GM12878 (cell line): ENCODE results near the gene RAB7B. TPM values are rescaled to one million over a fixed set of nuclear protein-coding genes. Genes with fewer than 3 reads are reported as not detected.

Source experiments
- ATAC-seq: fragments of 200-7000 bp; cut with Tn5 transposase; 3 replicates; pipeline ENCODE4 v1.9.1; 2020; ENCODE audit warnings: mild to moderate bottlenecking, moderate library complexity
- BruUV-seq: library from RNA; stranded (reverse); fragments of 400-500 nt; replicated peaks from 2 replicates; lab custom pipeline; 2021; lab: Mats Ljungman, UMichigan
- CTCF ChIA-PET: fragments of 300-600 bp; sonication (Branson Sonifier 250); formaldehyde crosslinking; extraction: SDS; loops from one replicate; lab custom pipeline; 2021; ENCODE audit warnings: inconsistent platforms; lab: Yijun Ruan, JAX
- POLR2A ChIA-PET: fragments of 350-600 bp; formaldehyde crosslinking; extraction: SDS; loops from one replicate; lab custom pipeline; 2021; ENCODE audit warnings: inconsistent platforms; lab: Charles Lee
- RAD21 ChIA-PET: fragments of 300-600 bp; sonication (Branson Sonifier 250); formaldehyde crosslinking; loops from one replicate; lab custom pipeline; 2023; ENCODE audit warnings: antibody characterized with exemption; ENCODE audit not compliant: unreplicated experiment; lab: Charles Lee
- SMC1A ChIA-PET: fragments of 300-600 bp; sonication (Branson Sonifier 250); formaldehyde crosslinking; loops from one replicate; lab custom pipeline; 2023; ENCODE audit not compliant: unreplicated experiment, uncharacterized antibody; lab: Charles Lee
- DNase-seq: peaks from one replicate; pipeline ENCODE4 v3.0.0-alpha.2; 2011; ENCODE audit warnings: low read depth, low spot score
- FAIRE-seq: peaks from 3 replicates; lab custom pipeline; 2011; peaks lifted over from hg19 to GRCh38; lab: Jason Lieb, UNC
- H2AFZ ChIP-seq: 2 replicates; pipeline ENCODE4 v1.6.0; 2011; ENCODE audit warnings: low read depth, low read length, control low read depth; ENCODE audit not compliant: control insufficient read depth
- H3K27ac ChIP-seq: 2 replicates; pipeline ENCODE4 v1.5.1; 2011; ENCODE audit warnings: control low read depth; ENCODE audit not compliant: control insufficient read depth, insufficient read depth
- H3K27me3 ChIP-seq, 2 experiments: replicated peaks in 1 of 2; 2 replicates each; pipeline versions ENCODE4 v1.6.0 to v1.6.1; 2011; ENCODE audit warnings: low read length in 1 of 2; ENCODE audit not compliant: control insufficient read depth in 2 of 2, insufficient read depth in 2 of 2
- H3K36me3 ChIP-seq, 2 experiments: 2 replicates each; pipeline ENCODE4 v1.5.1; 2011; ENCODE audit warnings: low read length in 1 of 2; ENCODE audit not compliant: control insufficient read depth in 2 of 2, insufficient read depth in 2 of 2
- H3K4me1 ChIP-seq: 2 replicates; pipeline ENCODE4 v1.6.1; 2011; ENCODE audit warnings: mild to moderate bottlenecking, low read length, moderate library complexity, mixed read lengths; ENCODE audit not compliant: control insufficient read depth, insufficient read depth
- H3K4me2 ChIP-seq: 2 replicates; pipeline ENCODE4 v1.6.0; 2011; ENCODE audit warnings: control low read depth; ENCODE audit not compliant: control insufficient read depth, insufficient read depth
- H3K4me3 ChIP-seq: fragments of 200-600 bp; sonication (generic); 2 replicates; pipeline ENCODE4 v1.5.1; 2016
- H3K79me2 ChIP-seq: 2 replicates; pipeline ENCODE4 v1.6.0; 2011; ENCODE audit warnings: low read length; ENCODE audit not compliant: control insufficient read depth, insufficient read depth
- H3K9ac ChIP-seq: 2 replicates; pipeline ENCODE4 v1.8.0; 2011; ENCODE audit warnings: low read length, control low read depth, mixed read lengths; ENCODE audit not compliant: control insufficient read depth, insufficient read depth
- H3K9me3 ChIP-seq: replicated peaks from 3 replicates; pipeline ENCODE4 v1.5.1; 2011; ENCODE audit warnings: mild to moderate bottlenecking, low read length; ENCODE audit not compliant: control insufficient read depth, insufficient read depth
- H4K20me1 ChIP-seq: 2 replicates; pipeline ENCODE4 v1.6.0; 2011; ENCODE audit not compliant: control insufficient read depth, insufficient read depth
- ETV6 ChIP-seq, 2 experiments: fragments of 450-650 bp in 1 of 2; IDR thresholded peaks in 1 of 2; conservative IDR thresholded peaks in 1 of 2; 2 replicates each; pipeline ENCODE4 v1.6.1; 2014; ENCODE audit warnings: antibody characterized with exemption in 1 of 2, borderline replicate concordance in 1 of 2, low read depth in 1 of 2, mild to moderate bottlenecking in 1 of 2, moderate library complexity in 1 of 2
- FOS ChIP-seq: IDR thresholded peaks from 3 replicates; pipeline ENCODE4 v1.6.1; 2011; ENCODE audit warnings: borderline replicate concordance; ENCODE audit not compliant: insufficient read length; ENCODE audit errors: extremely low read depth
- HSF1 ChIP-seq: fragments of 150-350 bp; IDR thresholded peaks from 2 replicates; pipeline ENCODE4 v1.6.1; 2014; ENCODE audit warnings: mild to moderate bottlenecking, low read depth, low read length
- MEF2B ChIP-seq: fragments of 450-650 bp; IDR thresholded peaks from 2 replicates; pipeline ENCODE4 v1.6.1; 2018; ENCODE audit warnings: mild to moderate bottlenecking, moderate library complexity; ENCODE audit not compliant: partially characterized antibody, poor library complexity, severe bottlenecking
- NFYA ChIP-seq: IDR thresholded peaks from 2 replicates; pipeline ENCODE4 v1.6.1; 2011; ENCODE audit warnings: low read depth, mild to moderate bottlenecking, low read length, improper control_type of control experiment, borderline replicate concordance
- RAD51 ChIP-seq: fragments of 450-650 bp; IDR thresholded peaks from 2 replicates; pipeline ENCODE4 v1.6.1; 2016; ENCODE audit warnings: moderate library complexity, mild to moderate bottlenecking, inconsistent platforms
- RELB ChIP-seq: fragments of 450-650 bp; IDR thresholded peaks from 2 replicates; pipeline ENCODE4 v1.6.1; 2017; ENCODE audit warnings: low read depth, mild to moderate bottlenecking, moderate library complexity
- RUNX3 ChIP-seq: IDR thresholded peaks from 2 replicates; pipeline ENCODE4 v1.6.1; 2012; ENCODE audit warnings: low read length, inconsistent platforms
- SMAD5 ChIP-seq: IDR thresholded peaks from 2 replicates; pipeline ENCODE4 v1.6.1; 2016; ENCODE audit warnings: antibody characterized with exemption, low read depth
- USF1 ChIP-seq: IDR thresholded peaks from 2 replicates; pipeline ENCODE4 v1.6.1; 2011; ENCODE audit warnings: borderline replicate concordance, low read depth, mild to moderate bottlenecking, moderate library complexity, mixed read lengths, low read length; ENCODE audit not compliant: insufficient read depth; ENCODE audit errors: extremely low read length
- YY1 ChIP-seq: IDR thresholded peaks from 2 replicates; pipeline ENCODE4 v1.6.1; 2011; ENCODE audit warnings: low read depth, mild to moderate bottlenecking, low read length
- WGBS: methylation state at CpG from one replicate; pipeline ENCODE4 v1.1.6; 2016; ENCODE audit warnings: low lambda C conversion rate; ENCODE audit not compliant: insufficient replicate concordance, insufficient coverage; ENCODE audit errors: missing lambda C conversion rate; 5-methylcytosine and 5-hydroxymethylcytosine counted together
- in situ Hi-C: fragments of 300-500 bp; cut with MboI; formaldehyde crosslinking; loops from 9 replicates; pipeline ENCODE4 v1.14.3; 2018; ENCODE audit warnings: mixed read lengths
- intact Hi-C: fragments of 100-400 bp; cut with micrococcal nuclease; formaldehyde crosslinking; loops from one replicate; pipeline ENCODE4 v1.14.2; 2022; ENCODE audit not compliant: unreplicated experiment
- polyA plus RNA-seq, 11 experiments: library from polyadenylated mRNA; depleted of rRNA in 4 of 11; unstranded in 6 of 11; stranded (reverse) in 5 of 11; fragments of >200 nt; fragmentation: Nextera tagmentation in 4 of 11; fragmentation: Illumina TruSeq in 1 of 11; extraction: Ambion mirVana in 4 of 11; extraction: Trizol in 1 of 11; gene quantifications; 1 replicate in 1 of 11; 2 replicates in 10 of 11; pipeline versions ENCODE4 v1.2.1 to v1.2.3, GENCODE V29; 2011 to 2016; ENCODE audit warnings: inconsistent platforms in 2 of 11, missing spikeins in 2 of 11, low read depth in 1 of 11
- total RNA-seq, 4 experiments: library from RNA; depleted of rRNA in 3 of 4; stranded (reverse); fragments of >200 nt in 3 of 4; fragmentation: Illumina TruSeq in 1 of 4; extraction: Trizol in 1 of 4; gene quantifications; 2 replicates each; pipeline versions ENCODE4 v1.2.1 to v1.2.3, GENCODE V29; 2013 to 2021

RAB7B gene
- total and polyA plus RNA-seq, 10 of the 15 experiments (the other 5 are each of a cell fraction or from before 2014, with no cell fraction given): 0.09 TPM; not detected in 9

- POLR2A ChIA-PET: interaction anchor here (1.1 to 1.2 kb wide), 2 partner anchors 17 to 277 kb away, joined by 3 to 5 read pairs; no protein-coding TSS in a partner anchor
- no peaks in the 10 kb centered on the region for H4K20me1 ChIP-seq
- H2AFZ ChIP-seq: no peak overlapping the region
- peak overlapping the region; percentile 59 for H3K4me2 ChIP-seq
- FAIRE-seq (no peak), ATAC-seq (no peak), DNase-seq (no peak)
- intact Hi-C loops (no loop called here), in situ Hi-C loops (no loop called here)
- RAD21 ChIA-PET: interaction anchor here (0.9 to 2.0 kb wide), 10 partner anchors 11 to 276 kb away, joined by 3 to 6 read pairs (median 4); no protein-coding TSS in a partner anchor
- SMC1A ChIA-PET: interaction anchor here (0.8 to 4.3 kb wide), 7 partner anchors 7 to 131 kb away, joined by 3 to 32 read pairs (median 4); no protein-coding TSS in a partner anchor
- H3K27me3 ChIP-seq: no peaks in the 10 kb centered on the region
- no TSS peak for BruUV-seq
- H3K27ac ChIP-seq: peak overlapping the region; percentile 90
- peaks cover 55% of the 10 kb centered on the region for H3K4me1 ChIP-seq
- peaks cover 12% of the 10 kb centered on the region for H3K79me2 ChIP-seq
- H3K9me3 ChIP-seq: no peaks in the 10 kb centered on the region
- no peaks in the 10 kb centered on the region; a peak in 1 of 4 replicates for H3K36me3 ChIP-seq
- H3K4me3 ChIP-seq: no peak overlapping the region
- CTCF ChIA-PET: interaction anchor here (1.0 to 1.8 kb wide), 2 partner anchors 17 to 54 kb away, joined by 3 to 10 read pairs; no protein-coding TSS in a partner anchor
- no peak for TF ChIP-seq USF1
- TF ChIP-seq, all 136 proteins: peak for 0
- WGBS: 88% methylated on average over 6 of the region's 6 CpGs
- peak overlapping the region; percentile 40 for H3K9ac ChIP-seq
Measured at GRCh38 chr1:206048582-206048981, 45.4 kb upstream of the RAB7B start.

- peak overlapping the region; percentile 37; the same call in 1 of the 2 replicates for H3K9ac ChIP-seq
- ChIA-PET SMC1A (interaction anchor here (1.1 to 4.3 kb wide), 4 partner anchors 9 to 129 kb away, joined by 3 to 32 read pairs (median 8); no protein-coding TSS in a partner anchor), RAD21 (interaction anchor here (2.3 kb wide), 1 partner anchor 8 kb away, joined by 8 read pairs; no protein-coding TSS in a partner anchor), POLR2A (no interaction called here), CTCF (interaction anchor here (0.6 to 1.0 kb wide), 3 partner anchors 10 to 388 kb away, joined by 3 read pairs; no protein-coding TSS in a partner anchor)
- no peak for ATAC-seq
- no peaks in the 10 kb centered on the region for H3K27me3 ChIP-seq
- no peak for DNase-seq
- H3K79me2 ChIP-seq: 0 out of 2 replicates have a peak, but pooled peaks cover 3% of the 10 kb centered on the region
- intact Hi-C loops: no loop called here
- no peak for FAIRE-seq
- H2AFZ ChIP-seq: peak overlapping the region; percentile 0
- no peak overlapping the region for H3K4me3 ChIP-seq
- peak overlapping the region; percentile 90 for H3K27ac ChIP-seq
- BruUV-seq: no TSS peak
- WGBS: 33% methylated on average over 4 of the region's 4 CpGs
- no peaks in the 10 kb centered on the region for H4K20me1 ChIP-seq
- in situ Hi-C loops: no loop called here
- peak overlapping the region; percentile 59 for H3K4me2 ChIP-seq
- no peaks in the 10 kb centered on the region for H3K9me3 ChIP-seq
- no peaks in the 10 kb centered on the region; a peak in 1 of 4 replicates for H3K36me3 ChIP-seq
- H3K4me1 ChIP-seq: peaks cover 60% of the 10 kb centered on the region
- TF ChIP-seq NFYA (no peak), YY1 (no peak), MEF2B (no peak), SMAD5 (no peak), RAD51 (no peak), ETV6 (conservative IDR thresholded peaks at IDR 0.05 in 1 of 2, IDR thresholded peaks at IDR 0.05 in 1 of 2; ENCODE audit: borderline replicate concordance in 1 of 2, low read depth in 1 of 2) (no peak), HSF1 (no peak), RELB (no peak), RUNX3 (peak; percentile 49), FOS (no peak)
Measured at GRCh38 chr1:206047271-206047670, 44.1 kb upstream of the RAB7B start.
